PFSK-1 (cell line): ENCODE results near the gene RAP1A.

Experiments
- FOXP2 ChIP-seq: optimal IDR thresholded peaks from 2 replicates; pipeline ENCODE3; 2011; ENCODE audit warnings: borderline replicate concordance, control low read depth, inconsistent platforms; ENCODE audit not compliant: insufficient read depth; ENCODE audit errors: extremely low read length, extremely low read depth
- POLR2AphosphoS5 ChIP-seq: IDR thresholded peaks from 2 replicates; pipeline ENCODE4 v1.6.1; 2012; ENCODE audit warnings: low read depth, mild to moderate bottlenecking, control low read depth, low read length, moderate library complexity
- SIN3A ChIP-seq: IDR thresholded peaks from 2 replicates; pipeline ENCODE4 v1.6.1; 2012; ENCODE audit warnings: mild to moderate bottlenecking, low read length, moderate library complexity, borderline replicate concordance; ENCODE audit not compliant: insufficient read depth
- TAF1 ChIP-seq: IDR thresholded peaks from 2 replicates; pipeline ENCODE4 v1.6.1; 2012; ENCODE audit warnings: low read length, control low read depth, borderline replicate concordance; ENCODE audit not compliant: insufficient read depth
- TF ChIP-seq, protein P1 (sequence below), 2 experiments: IDR thresholded peaks; 2 replicates each; pipeline versions ENCODE4 v1.6.1 to v1.8.0; 2011 to 2012; ENCODE audit warnings: low read depth in 2 of 2, low read length in 2 of 2, control low read depth in 1 of 2, inconsistent platforms in 1 of 2, mild to moderate bottlenecking in 1 of 2, moderate library complexity in 1 of 2; ENCODE audit not compliant: insufficient read depth in 1 of 2

RAP1A gene

DNA sequence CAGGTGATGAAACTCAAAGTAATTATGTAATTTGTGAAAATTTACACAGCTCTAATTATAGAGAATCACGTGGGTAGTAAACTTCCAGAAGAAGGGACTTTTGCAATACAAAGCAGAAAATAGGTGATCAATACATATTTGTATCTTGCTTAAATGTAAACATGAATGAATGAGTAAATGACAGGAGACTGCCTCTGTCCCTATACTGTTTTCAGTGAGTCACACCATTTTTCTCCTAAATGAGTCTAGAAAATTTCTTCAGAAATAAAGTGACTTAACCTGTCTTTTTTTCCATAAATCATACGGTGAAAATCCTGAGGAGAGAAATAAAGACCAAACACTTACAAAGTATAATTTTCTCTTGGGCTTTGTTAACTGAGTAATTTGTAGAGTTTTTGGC lies 11.9 kb downstream of the RAP1A start:
- TF ChIP-seq POLR2AphosphoS5 (no peak), TAF1 (no peak), FOXP2 (no peak), SIN3A (no peak)
- TF ChIP-seq, protein P1, sequence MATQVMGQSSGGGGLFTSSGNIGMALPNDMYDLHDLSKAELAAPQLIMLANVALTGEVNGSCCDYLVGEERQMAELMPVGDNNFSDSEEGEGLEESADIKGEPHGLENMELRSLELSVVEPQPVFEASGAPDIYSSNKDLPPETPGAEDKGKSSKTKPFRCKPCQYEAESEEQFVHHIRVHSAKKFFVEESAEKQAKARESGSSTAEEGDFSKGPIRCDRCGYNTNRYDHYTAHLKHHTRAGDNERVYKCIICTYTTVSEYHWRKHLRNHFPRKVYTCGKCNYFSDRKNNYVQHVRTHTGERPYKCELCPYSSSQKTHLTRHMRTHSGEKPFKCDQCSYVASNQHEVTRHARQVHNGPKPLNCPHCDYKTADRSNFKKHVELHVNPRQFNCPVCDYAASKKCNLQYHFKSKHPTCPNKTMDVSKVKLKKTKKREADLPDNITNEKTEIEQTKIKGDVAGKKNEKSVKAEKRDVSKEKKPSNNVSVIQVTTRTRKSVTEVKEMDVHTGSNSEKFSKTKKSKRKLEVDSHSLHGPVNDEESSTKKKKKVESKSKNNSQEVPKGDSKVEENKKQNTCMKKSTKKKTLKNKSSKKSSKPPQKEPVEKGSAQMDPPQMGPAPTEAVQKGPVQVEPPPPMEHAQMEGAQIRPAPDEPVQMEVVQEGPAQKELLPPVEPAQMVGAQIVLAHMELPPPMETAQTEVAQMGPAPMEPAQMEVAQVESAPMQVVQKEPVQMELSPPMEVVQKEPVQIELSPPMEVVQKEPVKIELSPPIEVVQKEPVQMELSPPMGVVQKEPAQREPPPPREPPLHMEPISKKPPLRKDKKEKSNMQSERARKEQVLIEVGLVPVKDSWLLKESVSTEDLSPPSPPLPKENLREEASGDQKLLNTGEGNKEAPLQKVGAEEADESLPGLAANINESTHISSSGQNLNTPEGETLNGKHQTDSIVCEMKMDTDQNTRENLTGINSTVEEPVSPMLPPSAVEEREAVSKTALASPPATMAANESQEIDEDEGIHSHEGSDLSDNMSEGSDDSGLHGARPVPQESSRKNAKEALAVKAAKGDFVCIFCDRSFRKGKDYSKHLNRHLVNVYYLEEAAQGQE (IDR thresholded peaks at IDR 0.05; ENCODE audit: insufficient read depth in 1 of 2, low read depth in 2 of 2, low read length in 2 of 2) = no peak

DNA sequence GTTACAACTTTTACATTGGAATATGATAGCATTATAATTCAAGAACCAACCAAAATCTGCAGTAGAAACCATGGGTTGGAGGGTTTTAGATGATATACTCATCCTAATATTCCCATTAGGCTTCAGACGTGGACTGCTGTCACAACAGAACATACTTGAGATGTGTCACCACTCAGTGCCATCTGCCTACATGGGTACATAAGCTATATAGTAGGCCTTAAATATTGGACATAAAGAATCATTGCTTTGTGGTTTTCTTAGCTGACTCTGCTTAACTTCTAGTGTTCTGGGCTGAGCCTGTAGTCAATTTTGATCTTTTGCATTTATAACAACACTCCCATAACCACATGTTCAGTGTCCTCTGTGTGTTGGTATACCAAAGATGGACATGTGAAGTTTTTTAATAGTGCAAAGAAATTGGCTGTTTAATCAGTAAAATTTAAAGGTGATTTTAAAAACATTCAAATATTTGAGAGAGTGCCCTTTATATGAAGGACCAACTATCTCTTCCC lies 14.2 kb downstream of the RAP1A start:
- TF ChIP-seq POLR2AphosphoS5 (no peak), FOXP2 (no peak), SIN3A (no peak), TAF1 (no peak)
- TF ChIP-seq, protein P1 (IDR thresholded peaks at IDR 0.05; ENCODE audit: insufficient read depth in 1 of 2, low read depth in 2 of 2, low read length in 2 of 2) = no peak

DNA sequence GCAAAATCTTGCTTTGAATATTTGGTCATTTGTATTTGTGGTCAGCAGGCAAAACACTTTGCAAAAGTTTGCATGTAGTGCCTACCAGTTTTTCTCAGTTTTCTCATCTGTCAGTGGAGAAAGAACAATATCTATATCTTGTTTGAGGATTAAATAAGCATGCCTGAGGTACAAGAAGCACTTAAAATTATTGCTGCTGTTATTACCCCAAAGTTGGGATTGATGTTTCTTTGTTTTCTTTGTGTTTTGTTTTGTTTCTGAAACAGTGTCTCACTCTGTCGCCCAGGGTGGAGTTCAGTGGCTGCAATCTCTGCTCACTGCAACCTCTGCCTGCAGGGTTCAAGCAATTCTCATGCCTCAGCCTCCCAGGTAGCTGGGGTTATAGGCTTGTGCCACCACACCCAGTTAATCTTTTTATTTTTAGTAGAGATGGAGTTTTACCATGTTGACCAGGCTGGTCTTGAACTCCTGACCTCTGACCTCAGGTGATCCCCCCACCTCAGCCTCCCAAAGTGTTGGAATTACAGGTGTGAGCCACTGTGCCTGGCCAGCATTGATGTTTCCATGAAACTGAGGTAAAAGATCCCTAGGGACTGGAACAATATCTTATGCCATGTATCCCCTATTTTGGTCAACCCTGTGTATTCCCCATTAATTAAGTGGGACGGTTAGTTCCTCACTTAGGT lies 15.9 kb downstream of the RAP1A start:
- TF ChIP-seq POLR2AphosphoS5 (no peak), FOXP2 (no peak), SIN3A (no peak), TAF1 (no peak)
- TF ChIP-seq, protein P1 (IDR thresholded peaks at IDR 0.05; ENCODE audit: insufficient read depth in 1 of 2, low read depth in 2 of 2, low read length in 2 of 2) = no peak

DNA sequence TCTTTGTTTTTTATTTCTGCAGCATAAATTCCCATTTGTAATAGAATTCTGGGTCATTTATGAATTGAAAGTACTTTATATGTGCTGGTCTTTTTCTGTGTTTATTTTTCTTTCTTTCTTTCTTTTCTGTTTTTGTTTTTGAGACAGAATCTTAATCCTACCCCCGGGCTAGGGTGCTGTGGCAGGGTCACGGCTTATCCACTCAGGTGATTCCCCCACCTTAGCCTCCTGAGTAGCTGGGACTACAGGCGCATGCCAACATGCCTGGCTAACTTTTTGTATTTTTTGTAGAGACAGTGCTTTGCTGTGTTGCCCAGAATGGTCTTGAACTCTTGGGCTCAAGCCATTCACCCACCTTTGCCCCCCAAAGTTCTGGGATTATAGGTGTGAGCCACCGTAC lies 18.7 kb downstream of the RAP1A start:
- TF ChIP-seq, protein P1 (IDR thresholded peaks at IDR 0.05; ENCODE audit: insufficient read depth in 1 of 2, low read depth in 2 of 2, low read length in 2 of 2) = no peak
- TF ChIP-seq SIN3A (no peak), TAF1 (no peak), FOXP2 (no peak), POLR2AphosphoS5 (no peak)
